ENCODE data around the gene PYCARD.
"Not testable (repeated sequence)": the region's sequence is repeated elsewhere in the genome, so short reads cannot be mapped to it uniquely, and the experiment has no call there.

DNA sequence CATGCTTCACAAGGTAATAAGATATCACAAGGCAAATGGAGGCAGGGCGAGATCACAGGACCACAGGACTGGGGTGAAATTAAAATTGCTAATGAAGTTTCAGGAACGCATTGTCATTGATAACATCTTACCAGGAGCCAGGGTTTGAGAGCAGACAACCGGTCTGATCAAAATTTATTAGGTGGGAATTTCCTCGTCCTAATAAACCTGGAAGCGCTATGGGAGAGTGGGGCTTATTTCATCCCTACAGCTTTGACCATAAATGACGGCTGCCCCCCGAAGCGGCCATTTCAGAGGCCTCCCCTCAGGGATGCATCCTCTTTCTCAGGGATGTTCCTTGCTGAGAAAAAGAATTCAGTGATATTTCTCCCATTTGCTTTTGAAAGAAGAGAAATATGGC, 43.0 kb upstream of the PYCARD start:
- TF ChIP-seq, protein P1, sequence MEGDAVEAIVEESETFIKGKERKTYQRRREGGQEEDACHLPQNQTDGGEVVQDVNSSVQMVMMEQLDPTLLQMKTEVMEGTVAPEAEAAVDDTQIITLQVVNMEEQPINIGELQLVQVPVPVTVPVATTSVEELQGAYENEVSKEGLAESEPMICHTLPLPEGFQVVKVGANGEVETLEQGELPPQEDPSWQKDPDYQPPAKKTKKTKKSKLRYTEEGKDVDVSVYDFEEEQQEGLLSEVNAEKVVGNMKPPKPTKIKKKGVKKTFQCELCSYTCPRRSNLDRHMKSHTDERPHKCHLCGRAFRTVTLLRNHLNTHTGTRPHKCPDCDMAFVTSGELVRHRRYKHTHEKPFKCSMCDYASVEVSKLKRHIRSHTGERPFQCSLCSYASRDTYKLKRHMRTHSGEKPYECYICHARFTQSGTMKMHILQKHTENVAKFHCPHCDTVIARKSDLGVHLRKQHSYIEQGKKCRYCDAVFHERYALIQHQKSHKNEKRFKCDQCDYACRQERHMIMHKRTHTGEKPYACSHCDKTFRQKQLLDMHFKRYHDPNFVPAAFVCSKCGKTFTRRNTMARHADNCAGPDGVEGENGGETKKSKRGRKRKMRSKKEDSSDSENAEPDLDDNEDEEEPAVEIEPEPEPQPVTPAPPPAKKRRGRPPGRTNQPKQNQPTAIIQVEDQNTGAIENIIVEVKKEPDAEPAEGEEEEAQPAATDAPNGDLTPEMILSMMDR (IDR thresholded peaks at IDR 0.05) = not testable (repeated sequence)
- not testable (repeated sequence) for TF ChIP-seq SIN3A (IDR thresholded peaks at IDR 0.05; ENCODE audit: borderline replicate concordance, insufficient read depth, low read depth, low read length)
- TF ChIP-seq, protein P2, sequence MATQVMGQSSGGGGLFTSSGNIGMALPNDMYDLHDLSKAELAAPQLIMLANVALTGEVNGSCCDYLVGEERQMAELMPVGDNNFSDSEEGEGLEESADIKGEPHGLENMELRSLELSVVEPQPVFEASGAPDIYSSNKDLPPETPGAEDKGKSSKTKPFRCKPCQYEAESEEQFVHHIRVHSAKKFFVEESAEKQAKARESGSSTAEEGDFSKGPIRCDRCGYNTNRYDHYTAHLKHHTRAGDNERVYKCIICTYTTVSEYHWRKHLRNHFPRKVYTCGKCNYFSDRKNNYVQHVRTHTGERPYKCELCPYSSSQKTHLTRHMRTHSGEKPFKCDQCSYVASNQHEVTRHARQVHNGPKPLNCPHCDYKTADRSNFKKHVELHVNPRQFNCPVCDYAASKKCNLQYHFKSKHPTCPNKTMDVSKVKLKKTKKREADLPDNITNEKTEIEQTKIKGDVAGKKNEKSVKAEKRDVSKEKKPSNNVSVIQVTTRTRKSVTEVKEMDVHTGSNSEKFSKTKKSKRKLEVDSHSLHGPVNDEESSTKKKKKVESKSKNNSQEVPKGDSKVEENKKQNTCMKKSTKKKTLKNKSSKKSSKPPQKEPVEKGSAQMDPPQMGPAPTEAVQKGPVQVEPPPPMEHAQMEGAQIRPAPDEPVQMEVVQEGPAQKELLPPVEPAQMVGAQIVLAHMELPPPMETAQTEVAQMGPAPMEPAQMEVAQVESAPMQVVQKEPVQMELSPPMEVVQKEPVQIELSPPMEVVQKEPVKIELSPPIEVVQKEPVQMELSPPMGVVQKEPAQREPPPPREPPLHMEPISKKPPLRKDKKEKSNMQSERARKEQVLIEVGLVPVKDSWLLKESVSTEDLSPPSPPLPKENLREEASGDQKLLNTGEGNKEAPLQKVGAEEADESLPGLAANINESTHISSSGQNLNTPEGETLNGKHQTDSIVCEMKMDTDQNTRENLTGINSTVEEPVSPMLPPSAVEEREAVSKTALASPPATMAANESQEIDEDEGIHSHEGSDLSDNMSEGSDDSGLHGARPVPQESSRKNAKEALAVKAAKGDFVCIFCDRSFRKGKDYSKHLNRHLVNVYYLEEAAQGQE (IDR thresholded peaks at IDR 0.05; ENCODE audit: insufficient read depth in 1 of 2, low read depth in 2 of 2, low read length in 1 of 2) = not testable (repeated sequence)

Data from Panc1 (cell line).